Measurements from ENCODE around the gene RNF10. TPM values are rescaled to one million over a fixed set of nuclear protein-coding genes. Genes with fewer than 3 reads are reported as not detected.

The RNF10 gene
- total and polyA plus RNA-seq, 2 of the 4 experiments (the other 2 are of a cell fraction): 44.4 to 95.0 TPM

GRCh38 chr12:120538281-120539156, 4.4 kb downstream of the RNF10 start:
- no peak overlapping the region for H2BK120ac ChIP-seq (ENCODE audit: low read depth, low read length)
- TF ChIP-seq CTCF (conservative IDR thresholded peaks at IDR 0.05; ENCODE audit: low read depth, low read length) (no peak), CEBPB (IDR thresholded peaks at IDR 0.05; ENCODE audit: low read depth, low read length) (no peak), ELK1 (IDR thresholded peaks at IDR 0.05; ENCODE audit: borderline replicate concordance, low read depth, low read length) (no peak), MAZ (IDR thresholded peaks at IDR 0.05; ENCODE audit: borderline replicate concordance, low read depth, low read length) (no peak), MXI1 (IDR thresholded peaks at IDR 0.05; ENCODE audit: borderline replicate concordance, low read depth, low read length) (no peak)
- H3K9ac ChIP-seq (ENCODE audit: low read depth, low read length): no peak overlapping the region
- ATAC-seq (ENCODE audit: low read depth) (no peak), DNase-seq (peak; percentile 53)
- no peak overlapping the region for H4K8ac ChIP-seq (ENCODE audit: low read depth in 2 of 2, low read length in 2 of 2)
- H4K20me1 ChIP-seq (ENCODE audit: insufficient read depth, low read length): peaks cover 84% of the 10 kb centered on the region
- H4K5ac ChIP-seq (ENCODE audit: low read depth, low read length): no peak overlapping the region
- intact Hi-C loops (cut with micrococcal nuclease) (no loop called here), dilution Hi-C loops (cut with HindIII; ENCODE audit: low sequenced_read_pairs, unreplicated experiment) (no loop called here), in situ Hi-C loops (cut with MboI; ENCODE audit: low sequenced_read_pairs) (no loop called here)
- peaks cover 6% of the 10 kb centered on the region for H3K36me3 ChIP-seq (ENCODE audit: control insufficient read depth, insufficient read depth, low read length)
- no peak overlapping the region for H3K4me3 ChIP-seq (ENCODE audit: insufficient read depth, low read depth, low read length)
- no peak overlapping the region for H3K14ac ChIP-seq (replicated peaks; ENCODE audit: low read depth, low read length)
- H3K4me2 ChIP-seq (ENCODE audit: low read depth, low read length): peak overlapping the region; percentile 35
- no peaks in the 10 kb centered on the region for H3K27me3 ChIP-seq (ENCODE audit: control insufficient read depth, insufficient read depth, low read length)
- H2BK15ac ChIP-seq (ENCODE audit: low read depth, low read length): no peak overlapping the region
- no peaks in the 10 kb centered on the region for H3K9me3 ChIP-seq (ENCODE audit: control insufficient read depth, insufficient read depth, low read length)
- H4K91ac ChIP-seq (ENCODE audit: insufficient read depth, low read depth, low read length): no peak overlapping the region
- H3K4me1 ChIP-seq (ENCODE audit: control insufficient read depth, insufficient read depth, low read length): peaks cover 9% of the 10 kb centered on the region; the same call in 1 of the 2 replicates
- peaks cover 25% of the 10 kb centered on the region for H3K9me1 ChIP-seq (ENCODE audit: insufficient read depth, low read length)
- H2AK9ac ChIP-seq (replicated peaks; ENCODE audit: low read depth, low read length, poor library complexity): no peak overlapping the region
- H3K56ac ChIP-seq (ENCODE audit: extremely low read depth, insufficient read depth, low read length): no peak overlapping the region
- H3K27ac ChIP-seq (ENCODE audit: insufficient read depth, low read length): no peak overlapping the region
- no peak overlapping the region for H2AFZ ChIP-seq (replicated peaks; ENCODE audit: low read length, poor library complexity)
- no peak overlapping the region for H3K18ac ChIP-seq (ENCODE audit: low read depth, low read length)
- no peak overlapping the region for H2BK5ac ChIP-seq (ENCODE audit: low read depth, low read length, poor library complexity, severe bottlenecking)
- ChIA-PET POLR2A (ENCODE audit: unreplicated experiment) (interaction anchor here (0.6 kb wide), 1 partner anchor 21 kb away, joined by 5 read pairs; no protein-coding TSS in a partner anchor), CTCF (interaction anchor here (0.6 kb wide), 1 partner anchor 223 kb away, joined by 3 read pairs; no protein-coding TSS in a partner anchor)
- H3K23ac ChIP-seq (ENCODE audit: low read depth, low read length): no peak overlapping the region
- H3K4ac ChIP-seq (ENCODE audit: low read depth, low read length): no peak overlapping the region
- no TSS peak for BruUV-seq (replicated peaks)
- no peak overlapping the region for H2AK5ac ChIP-seq (ENCODE audit: low read depth, low read length)
- no CpG with 5 or more reads among the region's 6 CpGs for WGBS, 2 experiments (ENCODE audit: extremely low coverage in 2 of 2, insufficient read length in 1 of 2)
- no peak overlapping the region for H2BK20ac ChIP-seq (ENCODE audit: low read depth, low read length)
- H3K79me1 ChIP-seq (ENCODE audit: low read depth in 1 of 2, low read length in 2 of 2): peaks cover 13 to 75% of the 10 kb centered on the region in 2 experiments

Measured in IMR-90 (cell line).